ENCODE results near the gene OR52N5.
A peak's percentile ranks its signal among the peaks of the same experiment; 100 is the strongest.

Gene OR52N5

GRCh38 chr11:5783255-5783654 lies at the start of gene OR52N5:
Gene OR52N5 (minus strand): TSS chr11:5783355. CDS start chr11:5778634, 4,721 bp downstream.
- DNase-seq (ENCODE audit: low read depth), result no peak
- TF ChIP-seq, protein P1, sequence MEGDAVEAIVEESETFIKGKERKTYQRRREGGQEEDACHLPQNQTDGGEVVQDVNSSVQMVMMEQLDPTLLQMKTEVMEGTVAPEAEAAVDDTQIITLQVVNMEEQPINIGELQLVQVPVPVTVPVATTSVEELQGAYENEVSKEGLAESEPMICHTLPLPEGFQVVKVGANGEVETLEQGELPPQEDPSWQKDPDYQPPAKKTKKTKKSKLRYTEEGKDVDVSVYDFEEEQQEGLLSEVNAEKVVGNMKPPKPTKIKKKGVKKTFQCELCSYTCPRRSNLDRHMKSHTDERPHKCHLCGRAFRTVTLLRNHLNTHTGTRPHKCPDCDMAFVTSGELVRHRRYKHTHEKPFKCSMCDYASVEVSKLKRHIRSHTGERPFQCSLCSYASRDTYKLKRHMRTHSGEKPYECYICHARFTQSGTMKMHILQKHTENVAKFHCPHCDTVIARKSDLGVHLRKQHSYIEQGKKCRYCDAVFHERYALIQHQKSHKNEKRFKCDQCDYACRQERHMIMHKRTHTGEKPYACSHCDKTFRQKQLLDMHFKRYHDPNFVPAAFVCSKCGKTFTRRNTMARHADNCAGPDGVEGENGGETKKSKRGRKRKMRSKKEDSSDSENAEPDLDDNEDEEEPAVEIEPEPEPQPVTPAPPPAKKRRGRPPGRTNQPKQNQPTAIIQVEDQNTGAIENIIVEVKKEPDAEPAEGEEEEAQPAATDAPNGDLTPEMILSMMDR (conservative IDR thresholded peaks at IDR 0.05; ENCODE audit: control insufficient read depth, insufficient read depth, low read depth, low read length), result no peak
- no peak within 1 kb of the TSS for H3K4me3 ChIP-seq (ENCODE audit: control insufficient read depth, low read depth, low read length)

GRCh38 chr11:5831196-5831829 lies 48.2 kb upstream of the OR52N5 start:
- no peak for DNase-seq (ENCODE audit: low read depth)
- H3K4me3 ChIP-seq (ENCODE audit: control insufficient read depth, low read depth, low read length), result no peak overlapping the region
- TF ChIP-seq, protein P1 (conservative IDR thresholded peaks at IDR 0.05; ENCODE audit: control insufficient read depth, insufficient read depth, low read depth, low read length), result no peak

GRCh38 chr11:5818245-5818886 lies 35.2 kb upstream of the OR52N5 start:
- no peak overlapping the region for H3K4me3 ChIP-seq (ENCODE audit: control insufficient read depth, low read depth, low read length)
- TF ChIP-seq, protein P1 (conservative IDR thresholded peaks at IDR 0.05; ENCODE audit: control insufficient read depth, insufficient read depth, low read depth, low read length), result no peak
- no peak for DNase-seq (ENCODE audit: low read depth)

DNA sequence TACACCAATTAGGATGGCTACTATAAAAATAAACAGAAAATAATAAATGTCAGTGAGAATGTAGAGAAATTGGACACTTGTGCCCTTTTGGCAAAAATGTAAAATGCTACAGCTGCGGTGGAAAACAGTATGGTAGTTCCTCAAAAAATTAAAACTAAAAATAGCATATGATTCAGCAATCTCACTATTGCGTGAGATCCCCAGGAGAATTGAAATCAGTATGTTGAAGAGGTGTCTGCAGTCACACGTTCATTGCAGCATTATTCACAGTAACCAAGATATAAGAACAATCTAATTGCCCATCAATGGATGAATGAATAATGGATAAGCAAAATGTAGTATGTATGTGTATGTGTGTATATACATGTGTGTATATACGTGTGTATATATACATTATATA lies 32.4 kb upstream of the OR52N5 start:
- H3K4me3 ChIP-seq (ENCODE audit: control insufficient read depth, low read depth, low read length), result no peak overlapping the region
- no peak for DNase-seq (ENCODE audit: low read depth)
- TF ChIP-seq, protein P1 (conservative IDR thresholded peaks at IDR 0.05; ENCODE audit: control insufficient read depth, insufficient read depth, low read depth, low read length), result no peak

GRCh38 chr11:5809905-5810795 lies 27.0 kb upstream of the OR52N5 start:
- no peak for DNase-seq (ENCODE audit: low read depth)
- TF ChIP-seq, protein P1 (conservative IDR thresholded peaks at IDR 0.05; ENCODE audit: control insufficient read depth, insufficient read depth, low read depth, low read length), result no peak
- no peak overlapping the region for H3K4me3 ChIP-seq (ENCODE audit: control insufficient read depth, low read depth, low read length)

DNA sequence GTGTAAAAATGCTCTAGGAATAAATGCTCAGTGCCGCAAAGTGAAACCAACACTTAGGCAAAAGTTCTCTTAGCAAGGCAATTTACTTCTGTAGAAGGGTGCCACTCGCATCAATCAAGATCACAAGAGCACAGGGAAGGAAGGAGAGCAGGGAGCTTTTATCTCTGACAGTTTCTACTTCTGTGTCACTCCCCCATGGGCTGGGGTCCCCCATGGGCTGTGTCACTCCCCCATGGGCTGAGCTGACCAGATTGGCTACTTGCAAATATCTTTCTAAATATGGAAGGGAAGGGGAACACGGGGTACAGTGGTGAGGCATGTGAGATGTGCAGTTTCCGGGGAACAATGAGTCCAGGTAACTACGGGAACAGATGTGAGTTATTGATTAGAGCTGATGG lies 26.0 kb upstream of the OR52N5 start:
- peak; percentile 2 for DNase-seq (ENCODE audit: low read depth)
- TF ChIP-seq, protein P1 (conservative IDR thresholded peaks at IDR 0.05; ENCODE audit: control insufficient read depth, insufficient read depth, low read depth, low read length), result no peak
- H3K4me3 ChIP-seq (ENCODE audit: control insufficient read depth, low read depth, low read length), result peak overlapping the region; percentile 56
